ENCODE measurements around the gene BUB1B. TPM values are rescaled to one million over a fixed set of nuclear protein-coding genes. Genes with fewer than 3 reads are reported as not detected.

Gene BUB1B
- total RNA-seq, 1 experiment from 2014 or later = 83.2 TPM

DNA sequence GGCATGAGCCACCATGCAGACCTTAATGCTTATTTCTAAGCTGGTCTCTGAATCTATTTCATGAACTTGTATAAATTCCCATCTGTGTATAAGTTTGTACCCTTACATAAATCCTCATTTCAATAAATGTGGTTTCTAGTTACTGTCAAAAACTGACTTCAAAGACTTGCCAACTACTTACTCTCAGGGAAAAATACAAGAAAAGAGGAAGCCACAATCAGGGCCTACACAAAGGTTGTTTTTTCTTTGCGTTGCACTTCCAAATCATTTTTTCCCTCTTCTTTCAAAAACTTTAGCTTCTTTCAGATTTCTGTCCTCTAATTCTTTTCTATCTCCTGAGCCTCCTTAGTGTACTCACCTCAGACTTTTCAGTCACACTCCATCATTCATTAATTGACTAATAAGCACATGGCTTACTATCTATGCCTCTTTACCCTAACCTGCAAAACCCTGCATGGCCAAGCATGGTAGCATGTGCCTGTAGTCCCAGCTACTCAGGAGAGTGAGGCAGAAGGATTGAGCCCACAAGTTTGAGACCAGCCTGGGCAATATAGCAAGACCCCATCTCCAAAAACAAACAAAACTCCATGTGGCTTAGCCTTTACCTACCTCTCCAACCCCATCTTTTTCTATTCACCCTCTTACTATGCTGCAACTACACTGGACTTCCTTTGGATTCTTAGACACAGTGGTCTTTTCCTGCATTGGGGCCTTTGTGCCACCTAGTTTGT lies 37.7 kb downstream of the BUB1B start:
- Mint-ChIP-seq H3K27me3 (ENCODE audit: low read depth) (no peaks in the 10 kb centered on the region), H3K27ac (no peak overlapping the region), H3K4me1 (no peaks in the 10 kb centered on the region), H3K9me3 (no peaks in the 10 kb centered on the region), H3K36me3 (ENCODE audit: insufficient read depth in 1 of 3, low read depth in 3 of 3) (peaks cover 47 to 86% (median 85%) of the 10 kb centered on the region in 3 experiments), H3K4me3 (no peak overlapping the region)
- H3K79me2 ChIP-seq (ENCODE audit: insufficient read depth, low read length) = no peaks in the 10 kb centered on the region
- no peak overlapping the region for H2BK5ac ChIP-seq (ENCODE audit: insufficient read length, low read length)
- no peak overlapping the region for H2BK12ac ChIP-seq (ENCODE audit: insufficient read length, low read depth, low read length)
- H4K20me1 ChIP-seq (ENCODE audit: control insufficient read depth, insufficient read depth, insufficient read length) = no peaks in the 10 kb centered on the region
- no peak for TF ChIP-seq CTCF (conservative IDR thresholded peaks at IDR 0.05)
- no peak overlapping the region for H3K4me2 ChIP-seq (ENCODE audit: insufficient read depth, insufficient read length, low read length)
- no peak overlapping the region for H3K18ac ChIP-seq (ENCODE audit: insufficient read length, low read depth, low read length)
- no peaks in the 10 kb centered on the region for H3K23me2 ChIP-seq (ENCODE audit: insufficient read length, low read depth, low read length, poor library complexity, severe bottlenecking)
- H4K5ac ChIP-seq (ENCODE audit: insufficient read length, low read depth, low read length) = no peak overlapping the region
- no peaks in the 10 kb centered on the region for H3K9me3 ChIP-seq (ENCODE audit: control insufficient read depth, low read depth, low read length)
- no peak overlapping the region for H3K14ac ChIP-seq (ENCODE audit: insufficient read depth, low read length)
- no peak overlapping the region for H3K4ac ChIP-seq (ENCODE audit: low read depth, low read length)
- no peak overlapping the region for H3T11ph ChIP-seq (ENCODE audit: low read length)
- H3K4me1 ChIP-seq (ENCODE audit: insufficient read depth, low read length) = no peaks in the 10 kb centered on the region
- no peak overlapping the region for H2AK5ac ChIP-seq (ENCODE audit: insufficient read length, low read length)
- H3K79me1 ChIP-seq (ENCODE audit: insufficient read depth, low read depth, low read length, poor library complexity, severe bottlenecking) = peaks cover 5% of the 10 kb centered on the region
- H4K8ac ChIP-seq (replicated peaks; ENCODE audit: insufficient read length, low read depth, low read length) = no peak overlapping the region
- H3K27me3 ChIP-seq (ENCODE audit: insufficient read depth, low read length) = no peaks in the 10 kb centered on the region
- no CpG with 5 or more reads among the region's 1 CpG for WGBS (ENCODE audit: extremely low coverage, insufficient read length, low lambda C conversion rate)
- H3K23ac ChIP-seq (ENCODE audit: insufficient read length, low read depth, low read length) = no peak overlapping the region
- H3K27ac ChIP-seq (ENCODE audit: insufficient read length, low read depth, low read length) = no peak overlapping the region
- no peak overlapping the region for H2BK120ac ChIP-seq (ENCODE audit: low read depth, low read length, poor library complexity, severe bottlenecking)
- no peak overlapping the region for H2BK20ac ChIP-seq (ENCODE audit: low read depth, low read length, poor library complexity, severe bottlenecking)
- DNase-seq = no peak
- no peak overlapping the region for H3K56ac ChIP-seq (ENCODE audit: insufficient read length, low read depth, low read length)
- H2BK15ac ChIP-seq (ENCODE audit: low read depth, low read length) = no peak overlapping the region
- no peak overlapping the region for H3K9ac ChIP-seq (ENCODE audit: extremely low read depth, insufficient read length, low read length)
- no peak overlapping the region for H2AFZ ChIP-seq (ENCODE audit: low read length)
- no peak overlapping the region for H4K91ac ChIP-seq (ENCODE audit: insufficient read length, low read depth, low read length)

Data from H9 (cell line).